ENCODE data around the gene CACNB4. TPM values are rescaled to one million over a fixed set of nuclear protein-coding genes. Genes with fewer than 3 reads are reported as not detected.

CACNB4 gene
- total and polyA plus RNA-seq, 10 of the 15 experiments (the other 5 are each of a cell fraction or from before 2014, with no cell fraction given): 2.0 to 21.6 (median 9.3) TPM

DNA sequence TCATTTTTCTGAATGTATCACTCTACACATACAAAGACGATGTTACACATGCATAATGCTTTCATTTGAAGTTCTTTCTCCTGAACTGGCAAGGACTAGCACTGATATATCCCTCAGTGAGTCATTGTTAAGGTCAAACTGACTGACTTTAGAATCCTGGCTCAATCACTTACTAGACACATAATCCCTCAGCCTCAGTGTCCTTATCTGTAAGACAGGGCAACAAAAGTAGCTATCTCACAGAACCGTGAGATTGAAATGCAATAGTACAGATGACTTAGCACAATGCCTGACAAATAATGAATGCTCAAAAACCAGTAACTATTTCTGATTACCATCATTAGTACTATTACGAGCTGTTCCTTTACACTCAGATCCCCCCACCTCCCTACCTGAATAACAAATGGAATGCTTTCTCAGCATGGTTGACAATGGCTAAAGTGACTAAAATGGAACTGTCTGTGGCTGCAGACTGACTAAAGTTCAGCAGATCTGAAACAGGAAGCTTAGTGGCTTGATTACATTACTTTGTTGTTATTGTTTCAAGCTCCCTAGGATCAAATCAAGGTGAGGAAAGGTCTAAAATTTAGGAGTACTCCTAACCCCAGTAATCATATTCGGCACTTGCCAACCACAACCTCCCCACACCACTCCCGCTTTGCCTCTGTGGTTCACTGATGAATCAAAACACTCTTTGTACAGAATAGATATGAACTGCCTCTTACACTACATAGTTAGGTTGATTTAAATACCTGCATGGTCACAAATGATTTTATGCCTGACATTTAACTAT is 35.8 kb upstream of the CACNB4 start (continued):
- TF ChIP-seq, protein P1, sequence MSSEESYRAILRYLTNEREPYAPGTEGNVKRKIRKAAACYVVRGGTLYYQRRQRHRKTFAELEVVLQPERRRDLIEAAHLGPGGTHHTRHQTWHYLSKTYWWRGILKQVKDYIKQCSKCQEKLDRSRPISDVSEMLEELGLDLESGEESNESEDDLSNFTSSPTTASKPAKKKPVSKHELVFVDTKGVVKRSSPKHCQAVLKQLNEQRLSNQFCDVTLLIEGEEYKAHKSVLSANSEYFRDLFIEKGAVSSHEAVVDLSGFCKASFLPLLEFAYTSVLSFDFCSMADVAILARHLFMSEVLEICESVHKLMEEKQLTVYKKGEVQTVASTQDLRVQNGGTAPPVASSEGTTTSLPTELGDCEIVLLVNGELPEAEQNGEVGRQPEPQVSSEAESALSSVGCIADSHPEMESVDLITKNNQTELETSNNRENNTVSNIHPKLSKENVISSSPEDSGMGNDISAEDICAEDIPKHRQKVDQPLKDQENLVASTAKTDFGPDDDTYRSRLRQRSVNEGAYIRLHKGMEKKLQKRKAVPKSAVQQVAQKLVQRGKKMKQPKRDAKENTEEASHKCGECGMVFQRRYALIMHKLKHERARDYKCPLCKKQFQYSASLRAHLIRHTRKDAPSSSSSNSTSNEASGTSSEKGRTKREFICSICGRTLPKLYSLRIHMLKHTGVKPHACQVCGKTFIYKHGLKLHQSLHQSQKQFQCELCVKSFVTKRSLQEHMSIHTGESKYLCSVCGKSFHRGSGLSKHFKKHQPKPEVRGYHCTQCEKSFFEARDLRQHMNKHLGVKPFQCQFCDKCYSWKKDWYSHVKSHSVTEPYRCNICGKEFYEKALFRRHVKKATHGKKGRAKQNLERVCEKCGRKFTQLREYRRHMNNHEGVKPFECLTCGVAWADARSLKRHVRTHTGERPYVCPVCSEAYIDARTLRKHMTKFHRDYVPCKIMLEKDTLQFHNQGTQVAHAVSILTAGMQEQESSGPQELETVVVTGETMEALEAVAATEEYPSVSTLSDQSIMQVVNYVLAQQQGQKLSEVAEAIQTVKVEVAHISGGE (CRISPR knock-in tag; IDR thresholded peaks at IDR 0.05): no peak
- TF ChIP-seq, protein P2, sequence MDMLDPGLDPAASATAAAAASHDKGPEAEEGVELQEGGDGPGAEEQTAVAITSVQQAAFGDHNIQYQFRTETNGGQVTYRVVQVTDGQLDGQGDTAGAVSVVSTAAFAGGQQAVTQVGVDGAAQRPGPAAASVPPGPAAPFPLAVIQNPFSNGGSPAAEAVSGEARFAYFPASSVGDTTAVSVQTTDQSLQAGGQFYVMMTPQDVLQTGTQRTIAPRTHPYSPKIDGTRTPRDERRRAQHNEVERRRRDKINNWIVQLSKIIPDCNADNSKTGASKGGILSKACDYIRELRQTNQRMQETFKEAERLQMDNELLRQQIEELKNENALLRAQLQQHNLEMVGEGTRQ (IDR thresholded peaks at IDR 0.05; ENCODE audit: borderline replicate concordance, low read depth, low read length): no peak
- TF ChIP-seq RUNX3 (IDR thresholded peaks at IDR 0.05; ENCODE audit: low read length) (peak; percentile 88), CEBPB (IDR thresholded peaks at IDR 0.05; ENCODE audit: borderline replicate concordance in 1 of 2, low read depth in 2 of 2, low read length in 2 of 2) (no peak), ZZZ3 (IDR thresholded peaks at IDR 0.05; ENCODE audit: control insufficient read depth, insufficient read length, low read depth) (no peak), TCF12 (IDR thresholded peaks at IDR 0.05; ENCODE audit: low read depth, low read length) (no peak), YBX1 (IDR thresholded peaks at IDR 0.05) (no peak), NFXL1 (IDR thresholded peaks at IDR 0.05; ENCODE audit: borderline replicate concordance) (no peak), EED (IDR thresholded peaks at IDR 0.05; ENCODE audit: low read depth) (peak; percentile 49; the same call in 1 of the 2 replicates), ZNF274 (IDR thresholded peaks at IDR 0.05; ENCODE audit: insufficient read depth, insufficient read length) (no peak), TBL1XR1 (IDR thresholded peaks at IDR 0.05; ENCODE audit: low read depth, low read length) (no peak)
- TF ChIP-seq, protein P3, sequence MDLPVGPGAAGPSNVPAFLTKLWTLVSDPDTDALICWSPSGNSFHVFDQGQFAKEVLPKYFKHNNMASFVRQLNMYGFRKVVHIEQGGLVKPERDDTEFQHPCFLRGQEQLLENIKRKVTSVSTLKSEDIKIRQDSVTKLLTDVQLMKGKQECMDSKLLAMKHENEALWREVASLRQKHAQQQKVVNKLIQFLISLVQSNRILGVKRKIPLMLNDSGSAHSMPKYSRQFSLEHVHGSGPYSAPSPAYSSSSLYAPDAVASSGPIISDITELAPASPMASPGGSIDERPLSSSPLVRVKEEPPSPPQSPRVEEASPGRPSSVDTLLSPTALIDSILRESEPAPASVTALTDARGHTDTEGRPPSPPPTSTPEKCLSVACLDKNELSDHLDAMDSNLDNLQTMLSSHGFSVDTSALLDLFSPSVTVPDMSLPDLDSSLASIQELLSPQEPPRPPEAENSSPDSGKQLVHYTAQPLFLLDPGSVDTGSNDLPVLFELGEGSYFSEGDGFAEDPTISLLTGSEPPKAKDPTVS (IDR thresholded peaks at IDR 0.05; ENCODE audit: low read depth, low read length): no peak
- TF ChIP-seq, protein P4, sequence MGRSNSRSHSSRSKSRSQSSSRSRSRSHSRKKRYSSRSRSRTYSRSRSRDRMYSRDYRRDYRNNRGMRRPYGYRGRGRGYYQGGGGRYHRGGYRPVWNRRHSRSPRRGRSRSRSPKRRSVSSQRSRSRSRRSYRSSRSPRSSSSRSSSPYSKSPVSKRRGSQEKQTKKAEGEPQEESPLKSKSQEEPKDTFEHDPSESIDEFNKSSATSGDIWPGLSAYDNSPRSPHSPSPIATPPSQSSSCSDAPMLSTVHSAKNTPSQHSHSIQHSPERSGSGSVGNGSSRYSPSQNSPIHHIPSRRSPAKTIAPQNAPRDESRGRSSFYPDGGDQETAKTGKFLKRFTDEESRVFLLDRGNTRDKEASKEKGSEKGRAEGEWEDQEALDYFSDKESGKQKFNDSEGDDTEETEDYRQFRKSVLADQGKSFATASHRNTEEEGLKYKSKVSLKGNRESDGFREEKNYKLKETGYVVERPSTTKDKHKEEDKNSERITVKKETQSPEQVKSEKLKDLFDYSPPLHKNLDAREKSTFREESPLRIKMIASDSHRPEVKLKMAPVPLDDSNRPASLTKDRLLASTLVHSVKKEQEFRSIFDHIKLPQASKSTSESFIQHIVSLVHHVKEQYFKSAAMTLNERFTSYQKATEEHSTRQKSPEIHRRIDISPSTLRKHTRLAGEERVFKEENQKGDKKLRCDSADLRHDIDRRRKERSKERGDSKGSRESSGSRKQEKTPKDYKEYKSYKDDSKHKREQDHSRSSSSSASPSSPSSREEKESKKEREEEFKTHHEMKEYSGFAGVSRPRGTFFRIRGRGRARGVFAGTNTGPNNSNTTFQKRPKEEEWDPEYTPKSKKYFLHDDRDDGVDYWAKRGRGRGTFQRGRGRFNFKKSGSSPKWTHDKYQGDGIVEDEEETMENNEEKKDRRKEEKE (IDR thresholded peaks at IDR 0.05): no peak
- TF ChIP-seq, protein P5, sequence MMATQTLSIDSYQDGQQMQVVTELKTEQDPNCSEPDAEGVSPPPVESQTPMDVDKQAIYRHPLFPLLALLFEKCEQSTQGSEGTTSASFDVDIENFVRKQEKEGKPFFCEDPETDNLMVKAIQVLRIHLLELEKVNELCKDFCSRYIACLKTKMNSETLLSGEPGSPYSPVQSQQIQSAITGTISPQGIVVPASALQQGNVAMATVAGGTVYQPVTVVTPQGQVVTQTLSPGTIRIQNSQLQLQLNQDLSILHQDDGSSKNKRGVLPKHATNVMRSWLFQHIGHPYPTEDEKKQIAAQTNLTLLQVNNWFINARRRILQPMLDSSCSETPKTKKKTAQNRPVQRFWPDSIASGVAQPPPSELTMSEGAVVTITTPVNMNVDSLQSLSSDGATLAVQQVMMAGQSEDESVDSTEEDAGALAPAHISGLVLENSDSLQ (IDR thresholded peaks at IDR 0.05): no peak
